Measurements from ENCODE around the gene NTPCR. TPM values are rescaled to one million over a fixed set of nuclear protein-coding genes. Genes with fewer than 3 reads are reported as not detected.

Gene NTPCR
- total and polyA plus RNA-seq, 2 donors from 2014 or later, result 40.2 to 95.7 TPM

- no peaks in the 10 kb centered on the region for H3K36me3 ChIP-seq (ENCODE audit: control insufficient read depth in 2 of 3, insufficient read depth in 3 of 3, low read length in 3 of 3)
- H3K27me3 ChIP-seq (ENCODE audit: control insufficient read depth, insufficient read depth, low read length), result no peaks in the 10 kb centered on the region
- no peak overlapping the region for H3K27ac ChIP-seq (ENCODE audit: low read depth in 2 of 2, low read length in 2 of 2)
- no peak for TF ChIP-seq CTCF (IDR thresholded peaks at IDR 0.05; ENCODE audit: borderline replicate concordance, extremely low read depth, insufficient read depth)
- DNase-seq, result no peak
- H3K4me1 ChIP-seq (ENCODE audit: control insufficient read depth in 2 of 3, insufficient read depth in 2 of 3, low read depth in 1 of 3, low read length in 3 of 3), result no peaks in the 10 kb centered on the region
- H3K9ac ChIP-seq (ENCODE audit: low read length in 3 of 3), result no peak overlapping the region
- no peaks in the 10 kb centered on the region for H3K9me3 ChIP-seq (ENCODE audit: control insufficient read depth in 2 of 3, insufficient read depth in 1 of 3, low read length in 3 of 3)
- FAIRE-seq, result no peak
- H3K4me3 ChIP-seq (ENCODE audit: low read length in 3 of 3), result no peak overlapping the region
- intact Hi-C loops (cut with DNase I), result no loop called here
Measured at GRCh38 chr1:233024199-233024598, 73.8 kb downstream of the NTPCR start.

- no peak for TF ChIP-seq CTCF (IDR thresholded peaks at IDR 0.05; ENCODE audit: borderline replicate concordance, extremely low read depth, insufficient read depth)
Measured at GRCh38 chr1:233025157-233025556, 74.7 kb downstream of the NTPCR start.

GRCh38 chr1:233025567-233025966 is 75.2 kb downstream of the NTPCR start:
- H3K4me3 ChIP-seq (ENCODE audit: low read length in 3 of 3), result no peak overlapping the region
- DNase-seq, result no peak
- FAIRE-seq, result no peak
- no peaks in the 10 kb centered on the region for H3K36me3 ChIP-seq (ENCODE audit: control insufficient read depth in 2 of 3, insufficient read depth in 3 of 3, low read length in 3 of 3)
- no peaks in the 10 kb centered on the region for H3K9me3 ChIP-seq (ENCODE audit: control insufficient read depth in 2 of 3, insufficient read depth in 1 of 3, low read length in 3 of 3)
- TF ChIP-seq CTCF (IDR thresholded peaks at IDR 0.05; ENCODE audit: borderline replicate concordance, extremely low read depth, insufficient read depth), result no peak
- intact Hi-C loops (cut with DNase I), result no loop called here
- H3K9ac ChIP-seq (ENCODE audit: low read length in 3 of 3), result no peak overlapping the region
- H3K4me1 ChIP-seq (ENCODE audit: control insufficient read depth in 2 of 3, insufficient read depth in 2 of 3, low read depth in 1 of 3, low read length in 3 of 3), result no peaks in the 10 kb centered on the region
- H3K27ac ChIP-seq (ENCODE audit: low read depth in 2 of 2, low read length in 2 of 2), result no peak overlapping the region
- no peaks in the 10 kb centered on the region for H3K27me3 ChIP-seq (ENCODE audit: control insufficient read depth, insufficient read depth, low read length)

More at GRCh38 chr1:233025157-233025556, 74.7 kb downstream of the NTPCR start:
- Histone ChIP-seq H3K4me3 (ENCODE audit: low read length in 3 of 3) (no peak overlapping the region), H3K4me1 (ENCODE audit: control insufficient read depth in 2 of 3, insufficient read depth in 2 of 3, low read depth in 1 of 3, low read length in 3 of 3) (no peaks in the 10 kb centered on the region), H3K9ac (ENCODE audit: low read length in 3 of 3) (no peak overlapping the region), H3K36me3 (ENCODE audit: control insufficient read depth in 2 of 3, insufficient read depth in 3 of 3, low read length in 3 of 3) (no peaks in the 10 kb centered on the region), H3K9me3 (ENCODE audit: control insufficient read depth in 2 of 3, insufficient read depth in 1 of 3, low read length in 3 of 3) (no peaks in the 10 kb centered on the region), H3K27me3 (ENCODE audit: control insufficient read depth, insufficient read depth, low read length) (no peaks in the 10 kb centered on the region), H3K27ac (ENCODE audit: low read depth in 2 of 2, low read length in 2 of 2) (no peak overlapping the region)
- DNase-seq (peak in 4 of 5 donors; percentile 66 to 78 (median 76)), FAIRE-seq (no peak)
- intact Hi-C loops (cut with DNase I), result no loop called here

- no peak for TF ChIP-seq CTCF (IDR thresholded peaks at IDR 0.05; ENCODE audit: borderline replicate concordance, extremely low read depth, insufficient read depth)
- no peaks in the 10 kb centered on the region for H3K9me3 ChIP-seq (ENCODE audit: control insufficient read depth in 2 of 3, insufficient read depth in 1 of 3, low read length in 3 of 3)
- no peak for FAIRE-seq
- DNase-seq, result no peak
- H3K27me3 ChIP-seq (ENCODE audit: control insufficient read depth, insufficient read depth, low read length), result no peaks in the 10 kb centered on the region
- H3K4me3 ChIP-seq (ENCODE audit: low read length in 3 of 3), result no peak overlapping the region
- no peak overlapping the region for H3K27ac ChIP-seq (ENCODE audit: low read depth in 2 of 2, low read length in 2 of 2)
- no peak overlapping the region for H3K9ac ChIP-seq (ENCODE audit: low read length in 3 of 3)
- intact Hi-C loops (cut with DNase I), result no loop called here
- H3K4me1 ChIP-seq (ENCODE audit: control insufficient read depth in 2 of 3, insufficient read depth in 2 of 3, low read depth in 1 of 3, low read length in 3 of 3), result no peaks in the 10 kb centered on the region
- no peaks in the 10 kb centered on the region for H3K36me3 ChIP-seq (ENCODE audit: control insufficient read depth in 2 of 3, insufficient read depth in 3 of 3, low read length in 3 of 3)
Measured at GRCh38 chr1:233027046-233027445, 76.6 kb downstream of the NTPCR start.
